Activated naive CD4-positive, alpha-beta T cell treated with anti-CD3 and anti-CD28 coated beads for 36 hours (primary cell): ENCODE measurements around the gene SLC39A9. TPM values are rescaled to one million over a fixed set of nuclear protein-coding genes. Genes with fewer than 3 reads are reported as not detected.
"Not testable (repeated sequence)": the region's sequence is repeated elsewhere in the genome, so short reads cannot be mapped to it uniquely, and the experiment has no call there.

ENCODE experiments used
- CTCF ChIA-PET: fragments of 350-600 bp; sonication (Branson Sonifier 250); formaldehyde crosslinking; loops from one replicate; lab custom pipeline; 2021; ENCODE audit warnings: antibody characterized with exemption; lab: Charles Lee
- DNase-seq: peaks from one replicate; pipeline ENCODE4 v3.0.0-alpha.2; 2020
- H3K27ac Mint-ChIP-seq: one replicate; pipeline ENCODE4 v1.8.0; 2021; ENCODE audit warnings: mild to moderate bottlenecking, mixed read lengths
- H3K27me3 Mint-ChIP-seq: one replicate; pipeline ENCODE4 v1.8.0; 2021; ENCODE audit warnings: low read depth, mixed read lengths
- H3K36me3 Mint-ChIP-seq: one replicate; pipeline ENCODE4 v1.8.0; 2021; ENCODE audit warnings: low read depth, mixed read lengths
- H3K4me1 Mint-ChIP-seq: one replicate; pipeline ENCODE4 v1.8.0; 2021; ENCODE audit warnings: low read depth, mixed read lengths
- H3K4me3 Mint-ChIP-seq: one replicate; pipeline ENCODE4 v1.8.0; 2021; ENCODE audit warnings: mild to moderate bottlenecking, moderate library complexity, mixed read lengths
- H3K9me3 Mint-ChIP-seq: one replicate; pipeline ENCODE4 v1.8.0; 2021; ENCODE audit warnings: mixed read lengths
- intact Hi-C: fragments of 100-400 bp; cut with micrococcal nuclease; formaldehyde crosslinking; loops from one replicate; pipeline ENCODE4 v1.15.1; 2023
- total RNA-seq, 2 experiments: library from RNA; stranded (reverse); gene quantifications; one replicate each; pipeline ENCODE4 v1.2.3, GENCODE V29; 2021

SLC39A9 gene
- total RNA-seq, 2 experiments from 2014 or later, result 53.4 to 54.5 TPM

DNA sequence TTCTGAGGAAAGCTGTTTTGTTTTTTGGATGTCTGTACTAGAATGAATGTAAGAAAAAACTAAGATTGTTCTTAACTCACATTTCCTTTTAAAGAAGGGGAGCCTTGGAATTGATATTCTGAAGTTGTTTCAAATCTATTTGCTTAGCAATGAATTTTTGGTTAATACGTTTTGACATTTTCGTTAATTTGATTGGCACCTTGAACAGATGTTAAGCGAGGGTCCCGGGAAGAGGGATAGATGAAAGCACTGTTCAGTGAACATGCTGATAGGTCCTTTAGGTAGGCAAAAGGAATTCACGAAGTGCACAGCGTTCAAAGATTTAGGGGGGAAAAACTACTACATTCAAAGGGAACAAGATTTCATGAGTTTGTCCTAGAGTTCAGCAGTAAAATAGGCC, 1.7 kb downstream of the SLC39A9 start:
- Mint-ChIP-seq H3K27me3 (no peaks in the 10 kb centered on the region), H3K36me3 (peaks cover 27% of the 10 kb centered on the region), H3K27ac (no peak overlapping the region), H3K4me3 (peak overlapping the region; percentile 89), H3K4me1 (peaks cover 55% of the 10 kb centered on the region), H3K9me3 (no peaks in the 10 kb centered on the region)
- CTCF ChIA-PET, result interaction anchor here (0.7 to 1.3 kb wide), 3 partner anchors 158 to 271 kb away, joined by 3 to 6 read pairs (median 3); no protein-coding TSS in a partner anchor
- intact Hi-C loops, result no loop called here
- DNase-seq, result no peak

DNA sequence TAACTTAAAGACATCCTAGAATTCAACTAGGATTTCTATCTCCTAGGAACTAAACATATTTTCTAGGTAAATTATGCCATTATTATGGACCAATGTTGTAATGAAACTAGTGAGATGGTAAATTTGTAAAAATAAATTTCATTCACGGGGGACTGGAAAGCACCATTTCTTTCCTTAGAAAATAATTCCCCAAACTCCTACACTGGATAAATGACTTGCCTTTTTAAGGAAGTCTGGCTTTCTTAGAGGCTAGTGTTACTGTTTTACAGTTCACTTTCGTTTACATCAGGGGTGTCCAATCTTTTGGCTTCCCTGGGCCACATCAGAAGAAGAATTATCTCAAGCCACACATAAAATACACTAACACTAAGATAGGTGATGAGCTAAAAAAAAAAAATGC, 3.3 kb downstream of the SLC39A9 start:
- DNase-seq, result no peak
- Mint-ChIP-seq H3K27me3 (no peaks in the 10 kb centered on the region), H3K27ac (no peak overlapping the region), H3K9me3 (no peaks in the 10 kb centered on the region), H3K4me1 (peaks cover 45% of the 10 kb centered on the region), H3K4me3 (no peak overlapping the region), H3K36me3 (peaks cover 15% of the 10 kb centered on the region)
- CTCF ChIA-PET, result interaction anchor here (0.6 to 0.7 kb wide), 2 partner anchors 51 to 74 kb away, joined by 3 read pairs; no protein-coding TSS in a partner anchor
- intact Hi-C loops, result no loop called here

DNA sequence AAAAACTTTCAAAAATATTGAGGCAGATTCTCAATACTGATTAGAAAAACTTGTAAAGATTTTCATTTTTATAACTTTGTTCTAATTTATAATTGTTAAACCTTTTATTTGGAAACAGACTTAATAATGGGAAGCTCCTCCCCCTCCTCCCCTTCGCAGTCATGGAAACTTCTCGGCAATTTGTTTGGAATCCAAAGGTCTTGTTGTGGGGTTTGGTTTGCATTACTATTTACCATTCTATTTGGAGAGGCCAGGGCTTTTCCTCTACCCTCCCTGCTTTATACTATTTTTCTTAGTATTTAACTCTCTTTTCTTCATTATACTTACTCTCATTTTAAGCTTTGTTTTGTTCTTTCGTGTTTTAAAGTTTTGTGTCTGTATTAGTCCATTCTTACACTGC, 6.0 kb downstream of the SLC39A9 start:
- H3K4me1 Mint-ChIP-seq, result peaks cover 44% of the 10 kb centered on the region

DNA sequence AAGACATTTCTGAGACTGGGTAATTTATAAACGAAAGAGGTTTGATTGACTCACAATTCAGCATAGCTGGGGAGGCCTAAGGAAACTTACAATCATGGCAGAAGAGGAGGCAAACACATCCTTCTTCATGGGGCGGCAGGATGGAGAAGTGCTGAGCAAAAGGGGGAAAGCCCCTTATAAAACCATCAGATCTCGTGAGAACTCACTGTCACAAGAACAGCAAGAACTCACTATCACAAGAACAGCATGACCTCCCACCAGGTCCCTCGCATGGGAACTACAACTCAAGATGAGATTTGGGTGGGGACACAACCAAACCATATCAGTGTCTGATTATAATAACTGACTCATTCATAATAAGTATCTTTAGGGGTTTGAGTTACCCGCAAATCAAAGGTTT, 6.4 kb downstream of the SLC39A9 start:
- no peak for DNase-seq
- H3K36me3 Mint-ChIP-seq, result peaks cover 11% of the 10 kb centered on the region
- intact Hi-C loops, result no loop called here
- H3K27ac Mint-ChIP-seq, result no peak overlapping the region
- peaks cover 40% of the 10 kb centered on the region for H3K4me1 Mint-ChIP-seq
- no peaks in the 10 kb centered on the region for H3K27me3 Mint-ChIP-seq
- CTCF ChIA-PET, result interaction anchor here (1.3 kb wide), 1 partner anchor 54 kb away, joined by 4 read pairs; no protein-coding TSS in a partner anchor
- H3K4me3 Mint-ChIP-seq, result no peak overlapping the region
- no peaks in the 10 kb centered on the region for H3K9me3 Mint-ChIP-seq

More for the DNA sequence above, 6.0 kb downstream of the SLC39A9 start:
- no peak for DNase-seq
- Mint-ChIP-seq H3K9me3 (no peaks in the 10 kb centered on the region), H3K27me3 (no peaks in the 10 kb centered on the region), H3K36me3 (peaks cover 11% of the 10 kb centered on the region), H3K4me3 (no peak overlapping the region), H3K27ac (no peak overlapping the region)
- CTCF ChIA-PET, result no interaction called here
- intact Hi-C loops, result no loop called here

DNA sequence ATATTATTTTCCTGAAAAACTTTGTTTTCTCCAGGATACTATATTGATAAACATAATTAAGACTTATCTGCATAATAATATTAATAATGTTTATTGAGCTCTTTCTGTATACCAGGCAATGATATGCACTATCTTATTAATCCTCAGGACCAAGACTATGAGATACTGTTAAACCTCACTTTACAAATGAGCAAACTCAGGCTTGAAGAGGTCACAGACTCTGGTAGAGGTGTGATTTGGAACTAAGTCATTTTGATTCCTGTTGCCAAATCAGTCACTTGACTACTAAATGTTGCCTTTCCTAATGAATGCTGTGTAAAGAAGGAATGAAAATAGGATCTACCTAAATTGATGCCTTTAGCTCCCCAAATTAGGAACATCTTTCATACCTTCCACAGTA, 7.3 kb downstream of the SLC39A9 start:
- no peaks in the 10 kb centered on the region for H3K27me3 Mint-ChIP-seq
- CTCF ChIA-PET, result interaction anchor here (1.3 kb wide), 1 partner anchor 54 kb away, joined by 4 read pairs; no protein-coding TSS in a partner anchor
- intact Hi-C loops, result no loop called here
- no peak for DNase-seq
- H3K36me3 Mint-ChIP-seq, result peaks cover 7% of the 10 kb centered on the region
- H3K9me3 Mint-ChIP-seq, result no peaks in the 10 kb centered on the region
- H3K4me1 Mint-ChIP-seq, result peaks cover 31% of the 10 kb centered on the region
- H3K4me3 Mint-ChIP-seq, result no peak overlapping the region
- no peak overlapping the region for H3K27ac Mint-ChIP-seq

DNA sequence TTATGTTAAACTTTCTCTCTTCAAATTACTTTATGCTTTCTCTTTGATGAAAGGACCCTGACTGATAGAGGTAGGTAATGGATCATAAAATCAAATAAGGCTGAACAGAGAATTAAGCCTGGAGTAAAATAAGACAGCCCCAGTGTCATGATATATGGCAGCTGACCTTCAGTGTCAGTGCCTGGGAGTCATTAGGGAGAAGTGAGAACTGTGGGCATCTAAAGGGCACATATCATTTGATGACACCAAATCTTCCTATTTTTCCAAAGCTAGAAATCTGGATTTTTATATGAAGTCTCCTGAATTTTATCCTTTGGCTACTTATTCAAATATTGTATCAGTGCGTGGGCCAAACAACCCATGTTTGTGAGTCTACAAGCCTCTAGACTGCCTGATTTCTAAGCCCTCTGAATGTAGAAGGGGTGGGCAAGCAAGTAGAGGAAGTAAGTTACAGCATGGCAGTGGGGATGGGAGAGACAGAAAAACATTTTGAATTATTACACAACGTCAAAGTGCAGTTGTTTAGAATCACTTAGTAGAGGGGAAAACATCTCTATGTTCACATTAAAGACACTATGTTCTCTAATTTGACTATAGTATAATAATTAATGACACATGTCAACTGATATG, 10.0 kb downstream of the SLC39A9 start:
- Mint-ChIP-seq H3K36me3 (peaks cover 7% of the 10 kb centered on the region), H3K27me3 (no peaks in the 10 kb centered on the region)

DNA sequence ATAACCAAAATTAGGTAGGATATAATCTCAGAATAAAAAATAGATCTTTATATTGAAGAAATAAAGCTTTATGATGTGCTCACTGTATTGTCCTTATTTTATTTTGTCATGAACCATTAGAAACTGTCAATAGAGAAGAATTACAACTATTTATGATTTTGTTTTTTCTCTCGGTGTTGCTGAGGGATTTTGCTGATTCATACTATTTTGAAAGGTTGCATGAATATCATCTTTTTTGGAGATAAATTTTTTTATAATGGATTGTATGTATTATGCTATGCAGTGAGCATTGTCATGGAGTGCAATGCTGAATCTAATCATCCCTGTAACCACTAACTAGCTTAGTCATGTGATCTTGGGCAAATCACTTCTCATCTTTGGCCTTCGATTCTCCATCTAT, 15.0 kb downstream of the SLC39A9 start:
- DNase-seq, result no peak
- Mint-ChIP-seq H3K9me3 (peaks cover 14% of the 10 kb centered on the region), H3K4me1 (peaks cover 17% of the 10 kb centered on the region), H3K36me3 (peaks cover 12% of the 10 kb centered on the region), H3K27ac (no peak overlapping the region), H3K27me3 (no peaks in the 10 kb centered on the region), H3K4me3 (no peak overlapping the region)
- CTCF ChIA-PET, result interaction anchor here (0.6 kb wide), 1 partner anchor 171 kb away, joined by 3 read pairs; no protein-coding TSS in a partner anchor
- intact Hi-C loops, result no loop called here

More for the DNA sequence above, 10.0 kb downstream of the SLC39A9 start:
- DNase-seq, result no peak
- Mint-ChIP-seq H3K4me3 (no peak overlapping the region), H3K4me1 (peaks cover 23% of the 10 kb centered on the region), H3K9me3 (no peaks in the 10 kb centered on the region), H3K27ac (no peak overlapping the region)
- CTCF ChIA-PET, result no interaction called here
- intact Hi-C loops, result no loop called here

DNA sequence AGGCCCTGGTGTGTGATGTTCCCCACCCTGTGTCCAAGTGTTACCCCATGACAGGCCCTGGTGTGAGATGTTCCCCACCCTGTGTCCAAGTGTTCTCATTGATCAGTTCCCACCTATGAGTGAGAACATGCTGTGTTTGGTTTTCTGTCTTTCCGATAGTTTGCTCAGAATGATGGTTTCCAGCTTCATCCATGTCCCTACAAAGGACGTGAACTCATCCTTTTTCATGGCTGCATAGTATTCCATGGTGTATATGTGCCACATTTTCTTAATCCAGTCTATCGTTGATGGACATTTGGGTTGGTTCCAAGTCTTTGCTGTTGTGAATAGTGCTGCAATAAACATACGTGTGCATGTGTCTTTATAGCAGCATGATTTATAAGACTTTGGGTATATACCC, 17.6 kb downstream of the SLC39A9 start:
- H3K4me3 Mint-ChIP-seq, DNase-seq, H3K27me3 Mint-ChIP-seq, CTCF ChIA-PET, H3K27ac Mint-ChIP-seq, intact Hi-C loops: not testable (repeated sequence)
- H3K4me1 Mint-ChIP-seq, result peaks cover 36% of the 10 kb centered on the region
- H3K9me3 Mint-ChIP-seq, result peaks cover 14% of the 10 kb centered on the region
- H3K36me3 Mint-ChIP-seq, result peaks cover 14% of the 10 kb centered on the region

DNA sequence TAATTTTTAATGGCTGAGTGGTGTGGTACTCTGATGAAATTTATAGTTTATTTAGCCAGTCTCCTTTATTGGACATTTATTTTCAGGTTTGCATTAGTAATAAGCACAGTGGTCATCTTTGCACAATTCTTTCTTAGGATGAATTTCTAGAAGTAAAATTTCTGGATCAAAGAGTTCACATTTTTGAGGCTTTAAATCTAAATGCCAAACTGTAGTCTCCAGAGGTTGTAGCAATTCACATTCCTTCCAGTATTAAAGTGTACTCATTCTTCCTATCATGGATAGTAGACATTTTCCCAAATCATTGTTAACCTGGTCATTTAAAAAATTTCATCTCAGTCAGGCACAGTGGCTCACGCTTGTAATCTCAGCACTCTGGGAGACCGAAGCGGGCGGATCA, 24.8 kb downstream of the SLC39A9 start:
- Mint-ChIP-seq H3K27me3 (no peaks in the 10 kb centered on the region), H3K36me3 (peaks cover 22% of the 10 kb centered on the region), H3K4me3 (no peak overlapping the region), H3K4me1 (peaks cover 23% of the 10 kb centered on the region), H3K27ac (no peak overlapping the region), H3K9me3 (no peaks in the 10 kb centered on the region)
- intact Hi-C loops, result no loop called here
- CTCF ChIA-PET, result no interaction called here
- DNase-seq, result no peak

DNA sequence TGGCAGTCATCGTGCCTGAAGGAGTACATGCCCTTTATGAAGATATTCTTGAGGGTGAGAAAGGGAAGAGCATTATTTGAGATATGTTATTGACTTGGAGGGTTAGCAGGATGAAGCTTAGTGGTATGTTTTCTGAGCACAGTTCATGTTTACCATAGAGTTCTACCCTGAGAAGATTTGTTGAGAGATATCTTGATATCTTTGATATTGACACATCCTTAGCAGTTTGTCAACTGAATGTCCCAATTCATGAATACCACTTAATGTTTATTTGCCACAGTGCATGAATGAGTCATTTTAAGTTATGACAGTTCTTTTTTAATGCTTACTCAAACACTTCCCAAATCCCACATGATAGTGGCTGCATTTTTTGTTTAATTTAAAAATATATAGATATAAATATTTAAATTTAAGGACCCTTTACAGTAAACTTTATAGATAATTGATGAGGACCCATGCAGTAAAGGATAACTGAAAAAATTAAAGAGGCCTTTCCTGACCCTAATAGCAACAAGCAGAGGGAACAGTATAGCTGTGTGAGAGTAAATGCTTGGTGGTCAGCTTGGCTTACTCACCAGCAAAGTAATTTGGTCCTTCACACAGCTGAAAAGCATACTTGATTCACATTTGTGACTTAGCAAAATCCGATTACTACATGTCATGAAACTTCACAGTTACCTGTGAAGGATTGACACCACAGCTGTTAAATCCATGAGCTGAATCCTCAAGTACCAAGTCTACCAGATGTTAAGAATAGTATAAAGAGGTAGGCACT, 25.8 kb downstream of the SLC39A9 start:
- H3K9me3 Mint-ChIP-seq, result no peaks in the 10 kb centered on the region
- H3K27me3 Mint-ChIP-seq, result no peaks in the 10 kb centered on the region
- peaks cover 27% of the 10 kb centered on the region for H3K36me3 Mint-ChIP-seq
- no peak for DNase-seq
- intact Hi-C loops, result no loop called here
- H3K27ac Mint-ChIP-seq, result no peak overlapping the region
- H3K4me3 Mint-ChIP-seq, result no peak overlapping the region
- CTCF ChIA-PET, result no interaction called here
- peaks cover 12% of the 10 kb centered on the region for H3K4me1 Mint-ChIP-seq

DNA sequence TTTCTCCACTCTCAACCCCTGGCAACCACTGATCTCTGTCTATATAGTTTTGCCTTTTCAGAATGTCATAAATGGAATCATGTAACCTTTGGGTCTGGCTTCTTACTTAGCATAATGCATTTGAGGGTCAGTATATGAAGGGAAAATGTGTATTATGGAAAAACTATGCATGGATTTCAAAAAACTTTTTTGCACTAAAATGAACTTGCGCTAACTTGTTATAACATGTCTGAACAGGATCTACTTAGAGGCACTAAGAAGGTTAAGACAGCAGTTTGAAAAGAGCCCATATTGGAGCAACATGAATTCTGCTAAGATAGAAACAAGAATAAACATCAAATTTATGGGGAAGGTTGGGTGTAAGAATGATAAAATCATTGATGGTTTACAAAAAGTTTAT, 29.1 kb downstream of the SLC39A9 start:
- Mint-ChIP-seq H3K4me1 (no peaks in the 10 kb centered on the region), H3K27ac (no peak overlapping the region), H3K4me3 (no peak overlapping the region), H3K36me3 (peaks cover 30% of the 10 kb centered on the region), H3K9me3 (no peaks in the 10 kb centered on the region), H3K27me3 (no peaks in the 10 kb centered on the region)
- intact Hi-C loops, result no loop called here
- CTCF ChIA-PET, result interaction anchor here (0.7 kb wide), 1 partner anchor 1090 kb away, joined by 3 read pairs; no protein-coding TSS in a partner anchor
- no peak for DNase-seq

DNA sequence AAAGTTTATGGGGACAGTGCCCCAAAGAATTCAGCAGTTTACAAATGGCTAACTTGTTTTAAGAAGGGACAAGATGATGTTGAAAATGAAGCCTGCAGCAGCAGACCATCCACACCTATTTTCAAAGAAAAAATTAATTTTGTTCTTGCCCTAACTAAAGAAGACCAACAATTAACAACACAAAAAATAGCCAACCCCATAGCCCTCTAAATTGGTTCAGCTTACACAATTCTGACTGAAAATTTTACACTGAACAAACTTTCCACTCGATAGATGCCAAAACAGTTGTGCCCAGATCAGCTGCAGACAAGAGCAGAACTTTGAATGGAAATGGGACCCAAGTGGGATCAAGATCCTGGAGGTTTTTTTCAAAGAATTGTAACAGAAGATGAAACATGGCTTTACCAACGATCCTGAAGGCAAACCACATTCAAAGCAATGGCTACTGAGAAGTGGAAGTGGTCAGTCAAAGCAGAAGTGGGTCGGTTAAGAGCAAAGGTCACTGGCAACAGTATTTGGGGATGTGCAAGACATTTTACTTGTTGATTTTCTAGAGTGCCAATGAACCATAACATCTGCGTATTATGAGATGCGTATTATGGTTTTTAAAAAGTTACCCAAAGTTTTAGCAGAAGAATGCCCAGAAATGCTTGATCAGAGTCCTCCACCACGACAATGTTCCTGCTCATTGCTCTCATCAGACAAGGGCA, 30.0 kb downstream of the SLC39A9 start:
- Mint-ChIP-seq H3K27ac (no peak overlapping the region), H3K9me3 (no peaks in the 10 kb centered on the region), H3K36me3 (peaks cover 30% of the 10 kb centered on the region), H3K4me3 (no peak overlapping the region), H3K27me3 (no peaks in the 10 kb centered on the region), H3K4me1 (no peaks in the 10 kb centered on the region)
- no peak for DNase-seq
- intact Hi-C loops, result no loop called here
- CTCF ChIA-PET, result interaction anchor here (0.7 kb wide), 1 partner anchor 1089 kb away, joined by 3 read pairs; no protein-coding TSS in a partner anchor
